ENCODE measurements around the gene GOLGA7B.

GOLGA7B gene

GRCh38 chr10:97914171-97914836 is 64.7 kb downstream of the GOLGA7B start:
- H3K36me3 ChIP-seq (ENCODE audit: control insufficient read depth, insufficient read depth, low read length, severe bottlenecking), result no peaks in the 10 kb centered on the region
- no peaks in the 10 kb centered on the region for H3K9me3 ChIP-seq (ENCODE audit: control insufficient read depth, low read length)
- no peak overlapping the region for H3K4me3 ChIP-seq (ENCODE audit: low read length)
- H3K4me1 ChIP-seq (ENCODE audit: control insufficient read depth, insufficient read depth, low read length), result peaks cover 15% of the 10 kb centered on the region
- DNase-seq (ENCODE audit: low read depth), result no peak
- H3K9ac ChIP-seq (ENCODE audit: low read length), result no peak overlapping the region
- peaks cover 48% of the 10 kb centered on the region for H3K27me3 ChIP-seq (replicated peaks; ENCODE audit: control insufficient read depth, insufficient read depth, low read length)

DNA sequence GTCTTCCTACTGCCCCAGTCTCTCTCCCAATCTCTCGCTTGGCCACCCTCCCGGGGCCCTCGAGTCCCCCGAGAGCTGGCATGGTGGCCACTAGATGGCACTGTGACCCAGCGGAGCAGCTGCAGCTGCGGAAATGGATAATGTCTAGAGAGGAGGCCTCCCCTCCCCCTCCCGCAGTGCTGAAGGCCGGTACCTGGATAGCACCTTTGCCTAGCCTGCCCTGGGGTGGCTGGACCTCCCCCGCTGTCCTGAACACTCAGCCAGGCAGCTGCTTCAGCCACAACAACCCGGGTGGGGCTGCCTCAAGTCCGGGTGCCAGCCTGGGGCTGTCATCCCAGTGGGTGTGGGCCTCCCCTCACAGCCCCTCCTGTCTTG is 65.2 kb downstream of the GOLGA7B start:
- H3K4me3 ChIP-seq (ENCODE audit: low read length), result no peak overlapping the region
- no peak overlapping the region for H3K9ac ChIP-seq (ENCODE audit: low read length)
- no peaks in the 10 kb centered on the region for H3K9me3 ChIP-seq (ENCODE audit: control insufficient read depth, low read length)
- DNase-seq (ENCODE audit: low read depth), result peak; percentile 77
- H3K27me3 ChIP-seq (replicated peaks; ENCODE audit: control insufficient read depth, insufficient read depth, low read length), result peaks cover 50% of the 10 kb centered on the region
- peaks cover 15% of the 10 kb centered on the region for H3K4me1 ChIP-seq (ENCODE audit: control insufficient read depth, insufficient read depth, low read length)
- no peaks in the 10 kb centered on the region for H3K36me3 ChIP-seq (ENCODE audit: control insufficient read depth, insufficient read depth, low read length, severe bottlenecking)

DNA sequence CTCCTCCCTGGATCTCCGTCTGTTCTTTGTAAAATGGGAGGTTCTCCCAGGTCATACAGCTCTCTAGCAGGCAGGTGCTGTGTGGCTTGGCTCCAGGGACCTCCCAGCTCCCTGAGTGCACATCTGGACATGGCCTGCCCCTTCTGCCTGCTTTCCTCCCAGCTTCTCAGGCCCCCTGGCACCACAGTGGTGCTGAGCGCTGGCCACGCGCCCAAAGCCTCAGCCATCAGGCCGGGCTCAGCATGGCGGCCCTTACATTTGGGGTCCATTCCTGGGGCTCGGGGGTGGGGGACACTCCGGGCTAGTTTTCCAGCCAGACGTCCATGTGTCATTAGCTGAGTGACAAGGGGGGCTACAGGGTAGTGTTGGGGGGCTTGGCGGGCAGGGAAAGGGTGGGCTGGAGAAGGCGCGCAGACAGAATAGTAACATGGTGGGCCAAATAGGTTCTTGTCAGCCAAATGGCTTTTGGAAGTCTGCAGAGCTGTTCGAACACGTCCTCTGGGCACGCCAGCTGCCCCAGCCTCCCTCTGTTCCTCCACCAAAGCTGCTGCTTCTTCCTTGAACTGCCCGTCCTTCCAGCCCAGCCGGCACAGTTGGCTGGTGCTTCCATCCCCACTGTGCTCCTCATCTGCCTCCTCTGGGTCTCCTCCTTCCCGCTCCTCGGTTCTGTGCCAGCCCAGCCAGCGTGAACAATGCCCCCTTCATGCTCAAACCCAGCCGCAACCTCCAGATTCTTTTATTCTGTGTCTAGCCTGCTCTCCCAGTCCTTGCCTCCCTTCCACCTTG is 65.9 kb downstream of the GOLGA7B start:
- DNase-seq (ENCODE audit: low read depth), result no peak
- no peaks in the 10 kb centered on the region for H3K9me3 ChIP-seq (ENCODE audit: control insufficient read depth, low read length)
- H3K36me3 ChIP-seq (ENCODE audit: control insufficient read depth, insufficient read depth, low read length, severe bottlenecking), result no peaks in the 10 kb centered on the region
- H3K4me3 ChIP-seq (ENCODE audit: low read length), result no peak overlapping the region
- H3K27me3 ChIP-seq (replicated peaks; ENCODE audit: control insufficient read depth, insufficient read depth, low read length), result peaks cover 56% of the 10 kb centered on the region
- H3K4me1 ChIP-seq (ENCODE audit: control insufficient read depth, insufficient read depth, low read length), result peaks cover 15% of the 10 kb centered on the region
- H3K9ac ChIP-seq (ENCODE audit: low read length), result no peak overlapping the region

DNA sequence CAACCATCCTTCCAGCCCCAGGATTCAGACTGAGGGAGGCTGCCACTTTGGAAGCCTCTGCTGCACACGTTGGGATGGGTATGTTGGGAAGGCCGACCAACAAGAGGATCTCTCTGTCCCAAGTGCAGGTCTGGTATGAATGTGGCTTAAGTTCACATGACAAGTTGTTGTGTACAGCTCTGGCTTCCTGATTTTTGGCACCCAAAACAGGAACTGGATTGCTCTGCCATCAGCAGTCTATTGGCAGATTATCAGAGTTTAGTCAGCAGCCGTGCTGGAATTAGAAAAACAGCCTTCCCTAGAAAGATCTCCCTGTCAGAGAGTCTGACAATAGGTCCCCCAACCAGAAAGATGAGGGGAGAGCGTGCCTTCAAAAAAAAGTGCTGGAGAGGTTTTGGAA is 66.9 kb downstream of the GOLGA7B start:
- peaks cover 19% of the 10 kb centered on the region for H3K4me1 ChIP-seq (ENCODE audit: control insufficient read depth, insufficient read depth, low read length)
- peaks cover 51% of the 10 kb centered on the region for H3K27me3 ChIP-seq (replicated peaks; ENCODE audit: control insufficient read depth, insufficient read depth, low read length)
- H3K9ac ChIP-seq (ENCODE audit: low read length), result no peak overlapping the region
- DNase-seq (ENCODE audit: low read depth), result no peak
- H3K36me3 ChIP-seq (ENCODE audit: control insufficient read depth, insufficient read depth, low read length, severe bottlenecking), result no peaks in the 10 kb centered on the region
- H3K9me3 ChIP-seq (ENCODE audit: control insufficient read depth, low read length), result no peaks in the 10 kb centered on the region
- H3K4me3 ChIP-seq (ENCODE audit: low read length), result no peak overlapping the region

DNA sequence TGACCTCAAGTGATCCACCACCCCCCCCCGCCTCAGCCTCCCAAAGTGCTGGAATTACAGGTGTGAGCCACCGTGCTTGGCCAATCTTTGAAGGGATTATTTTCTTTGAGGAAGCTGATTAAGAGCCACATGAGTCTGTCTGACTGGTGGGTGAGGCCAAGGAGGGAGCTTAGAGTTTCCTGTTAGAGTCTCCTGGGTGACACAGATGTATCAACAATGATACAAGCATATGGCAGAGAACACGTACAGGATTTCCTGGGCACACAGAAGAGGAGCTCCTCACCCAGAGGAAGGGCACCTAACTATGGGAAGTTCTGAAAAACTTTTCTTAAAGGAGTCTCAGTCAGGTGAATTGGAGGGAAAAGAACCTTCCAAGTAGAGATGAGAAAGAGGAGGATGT is 69.4 kb downstream of the GOLGA7B start:
- no peak for DNase-seq (ENCODE audit: low read depth)
- Histone ChIP-seq H3K36me3 (ENCODE audit: control insufficient read depth, insufficient read depth, low read length, severe bottlenecking) (no peaks in the 10 kb centered on the region), H3K9me3 (ENCODE audit: control insufficient read depth, low read length) (no peaks in the 10 kb centered on the region), H3K9ac (ENCODE audit: low read length) (no peak overlapping the region), H3K4me1 (ENCODE audit: control insufficient read depth, insufficient read depth, low read length) (peaks cover 23% of the 10 kb centered on the region), H3K4me3 (ENCODE audit: low read length) (no peak overlapping the region), H3K27me3 (replicated peaks; ENCODE audit: control insufficient read depth, insufficient read depth, low read length) (peaks cover 50% of the 10 kb centered on the region)

DNA sequence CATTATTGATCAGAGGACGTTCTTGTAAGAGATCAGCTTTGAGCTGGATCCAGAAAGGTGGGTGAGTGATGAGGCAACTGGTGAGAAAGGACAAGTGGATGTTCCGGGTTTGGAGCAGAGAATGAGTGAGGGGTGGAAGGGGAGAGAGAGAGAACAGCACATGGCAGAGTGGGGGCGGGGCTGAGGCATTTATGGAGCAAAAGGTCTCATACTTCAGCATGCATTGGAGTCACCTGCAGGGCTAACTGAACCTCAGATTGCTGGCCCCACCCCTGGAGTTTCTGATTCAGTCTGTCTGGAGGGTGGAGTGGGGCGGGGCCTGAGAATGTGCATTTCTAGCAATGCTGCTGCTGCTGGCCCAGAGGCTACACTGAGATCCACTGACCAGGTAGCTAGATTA is 71.2 kb downstream of the GOLGA7B start:
- no peaks in the 10 kb centered on the region for H3K9me3 ChIP-seq (ENCODE audit: control insufficient read depth, low read length)
- no peak for DNase-seq (ENCODE audit: low read depth)
- no peaks in the 10 kb centered on the region for H3K36me3 ChIP-seq (ENCODE audit: control insufficient read depth, insufficient read depth, low read length, severe bottlenecking)
- peaks cover 17% of the 10 kb centered on the region for H3K4me1 ChIP-seq (ENCODE audit: control insufficient read depth, insufficient read depth, low read length)
- H3K9ac ChIP-seq (ENCODE audit: low read length), result no peak overlapping the region
- peaks cover 61% of the 10 kb centered on the region for H3K27me3 ChIP-seq (replicated peaks; ENCODE audit: control insufficient read depth, insufficient read depth, low read length)
- no peak overlapping the region for H3K4me3 ChIP-seq (ENCODE audit: low read length)

All from adipocyte (in vitro differentiated cells).